SK-N-SH (cell line): ENCODE measurements around the gene VAMP5. TPM values are rescaled to one million over a fixed set of nuclear protein-coding genes. Genes with fewer than 3 reads are reported as not detected.

Experiments
- CTCF ChIA-PET: fragments of 300-600, 350-600 bp; formaldehyde crosslinking; extraction: SDS; loops from one replicate; lab custom pipeline; 2021; lab: Yijun Ruan, JAX
- POLR2A ChIA-PET: fragments of 350-600 bp; sonication (Branson Sonifier 250); formaldehyde crosslinking; extraction: SDS; loops from one replicate; lab custom pipeline; 2020; ENCODE audit warnings: antibody characterized with exemption, inconsistent platforms; lab: Yijun Ruan, JAX
- DNase-seq: peaks from one replicate; pipeline ENCODE4 v3.0.0; 2012
- H2AFZ ChIP-seq: fragments of 200-600 bp; sonication (generic); 2 replicates; pipeline ENCODE4 v1.8.1; 2016; ENCODE audit warnings: antibody characterized with exemption, mild to moderate bottlenecking, low read depth
- H3F3A ChIP-seq: fragments of 200-600 bp; sonication (generic); replicated peaks from 2 replicates; pipeline ENCODE3; 2016; ENCODE audit warnings: antibody characterized with exemption, mild to moderate bottlenecking; ENCODE audit not compliant: insufficient read depth
- H3K27ac ChIP-seq, 2 experiments: fragments of 200-500 bp in 1 of 2; fragments of 200-600 bp in 1 of 2; sonication (Bioruptor generic) in 1 of 2; sonication (generic), shearing (Covaris generic) in 1 of 2; 2 replicates each; pipeline versions ENCODE4 v1.5.1 to v1.6.1; 2014 to 2016; ENCODE audit warnings: low read depth in 2 of 2, inconsistent platforms in 1 of 2, low read length in 1 of 2, mild to moderate bottlenecking in 1 of 2, mixed read lengths in 1 of 2
- H3K27me3 ChIP-seq: fragments of 200-600 bp; sonication (generic), shearing (Covaris generic); 2 replicates; pipeline ENCODE4 v1.6.1; 2016; ENCODE audit warnings: mixed run types; ENCODE audit not compliant: insufficient read depth
- H3K36me3 ChIP-seq, 2 experiments: fragments of 200-500 bp in 1 of 2; fragments of 200-600 bp in 1 of 2; sonication (Bioruptor generic) in 1 of 2; sonication (generic) in 1 of 2; replicated peaks in 1 of 2; 2 replicates each; pipeline versions ENCODE3 to v1.5.1; 2014 to 2016; ENCODE audit warnings: low read length in 1 of 2, mild to moderate bottlenecking in 1 of 2; ENCODE audit not compliant: insufficient read depth in 2 of 2, control insufficient read depth in 1 of 2
- H3K4me1 ChIP-seq, 2 experiments: fragments of 200-500 bp in 1 of 2; fragments of 200-600 bp in 1 of 2; sonication (Bioruptor generic) in 1 of 2; sonication (generic), shearing (Covaris generic) in 1 of 2; 2 replicates each; pipeline versions ENCODE4 v1.5.1 to v1.6.1; 2014 to 2016; ENCODE audit warnings: low read depth in 1 of 2, low read length in 1 of 2, mixed run types in 1 of 2; ENCODE audit not compliant: insufficient read depth in 2 of 2, control insufficient read depth in 1 of 2
- H3K4me2 ChIP-seq: fragments of 200-600 bp; sonication (generic), shearing (Covaris generic); 2 replicates; pipeline ENCODE4 v1.6.1; 2017; ENCODE audit warnings: mixed run types
- H3K4me3 ChIP-seq, 2 experiments: fragments of 200-500 bp in 1 of 2; fragments of 200-600 bp in 1 of 2; sonication (Bioruptor generic) in 1 of 2; sonication (generic), shearing (Covaris generic) in 1 of 2; 2 replicates each; pipeline versions ENCODE4 v1.5.1 to v1.8.1; 2014 to 2016; ENCODE audit warnings: low read depth in 2 of 2, inconsistent platforms in 1 of 2, low read length in 1 of 2, mild to moderate bottlenecking in 1 of 2, mixed read lengths in 1 of 2, moderate library complexity in 1 of 2
- H3K79me2 ChIP-seq: fragments of 200-600 bp; sonication (generic); 2 replicates; pipeline ENCODE4 v1.8.1; 2017; ENCODE audit warnings: mild to moderate bottlenecking; ENCODE audit not compliant: insufficient read depth
- H3K9ac ChIP-seq: fragments of 200-600 bp; sonication (generic); 2 replicates; pipeline ENCODE4 v1.6.1; 2017; ENCODE audit warnings: mixed run types
- H3K9me2 ChIP-seq: fragments of 200-600 bp; sonication (generic); 2 replicates; pipeline ENCODE4 v1.6.1; 2017; ENCODE audit warnings: mixed run types
- H3K9me3 ChIP-seq: fragments of 200-600 bp; sonication (generic); 2 replicates; pipeline ENCODE4 v1.6.1; 2017; ENCODE audit warnings: mixed run types, mild to moderate bottlenecking, moderate library complexity
- H4K20me1 ChIP-seq: fragments of 200-600 bp; sonication (generic); 2 replicates; pipeline ENCODE4 v1.6.1; 2017; ENCODE audit warnings: mild to moderate bottlenecking, mixed run types; ENCODE audit not compliant: insufficient read depth
- CHD2 ChIP-seq: fragments of 150-350 bp; IDR thresholded peaks from 2 replicates; pipeline ENCODE4 v1.6.1; 2018; ENCODE audit warnings: low read length; ENCODE audit not compliant: partially characterized antibody
- CTCF ChIP-seq: fragments of 200-600 bp; sonication (generic); IDR thresholded peaks from 2 replicates; pipeline ENCODE4 v1.6.1; 2017; ENCODE audit warnings: antibody characterized with exemption, mild to moderate bottlenecking, moderate library complexity
- ELF1 ChIP-seq: IDR thresholded peaks from 2 replicates; pipeline ENCODE4 v1.4.0; 2012
- EP300 ChIP-seq, 2 experiments: IDR thresholded peaks; 2 replicates each; pipeline versions ENCODE4 v1.4.0 to v1.6.1; 2012; ENCODE audit warnings: borderline replicate concordance in 1 of 2, low read depth in 1 of 2, low read length in 1 of 2
- EZH2phosphoT487 ChIP-seq: fragments of 200-600 bp; sonication (generic); IDR thresholded peaks from 2 replicates; pipeline ENCODE4 v1.6.1; 2017; ENCODE audit warnings: low read depth, mixed run types, mild to moderate bottlenecking, antibody characterized with exemption, moderate library complexity, borderline replicate concordance
- FOSL2 ChIP-seq: IDR thresholded peaks from 2 replicates; pipeline ENCODE4 v1.4.0; 2012; ENCODE audit warnings: low read depth, mild to moderate bottlenecking, moderate library complexity, borderline replicate concordance
- FOXJ3 ChIP-seq: sonication (generic); formaldehyde crosslinking; IDR thresholded peaks from 2 replicates; pipeline ENCODE4 v1.5.1; 2020; ENCODE audit warnings: mild to moderate bottlenecking, missing genetic modification reagents
- FOXM1 ChIP-seq: IDR thresholded peaks from 2 replicates; pipeline ENCODE4 v1.4.0; 2012; ENCODE audit warnings: low read depth, mild to moderate bottlenecking
- GABPA ChIP-seq: IDR thresholded peaks from 2 replicates; pipeline ENCODE4 v1.4.0; 2012; ENCODE audit warnings: low read depth, mild to moderate bottlenecking
- GATA2 ChIP-seq: sonication (generic); formaldehyde crosslinking; IDR thresholded peaks from 2 replicates; pipeline ENCODE4 v1.5.0; 2020; ENCODE audit warnings: mild to moderate bottlenecking, missing genetic modification reagents
- IRF3 ChIP-seq: fragments of 150-350 bp; IDR thresholded peaks from 2 replicates; pipeline ENCODE4 v1.6.1; 2016; ENCODE audit warnings: mild to moderate bottlenecking, low read depth, low read length
- JUND ChIP-seq: IDR thresholded peaks from 2 replicates; pipeline ENCODE4 v1.4.0; 2012
- MEF2A ChIP-seq: IDR thresholded peaks from 2 replicates; pipeline ENCODE4 v1.4.0; 2012; ENCODE audit warnings: low read depth, borderline replicate concordance
- MXI1 ChIP-seq: IDR thresholded peaks from 2 replicates; pipeline ENCODE4 v1.6.1; 2012; ENCODE audit warnings: mild to moderate bottlenecking, low read depth, low read length, improper control_type of control experiment
- NFIC ChIP-seq: IDR thresholded peaks from 2 replicates; pipeline ENCODE4 v1.4.0; 2012; ENCODE audit warnings: borderline replicate concordance
- NRF1 ChIP-seq: IDR thresholded peaks from 2 replicates; pipeline ENCODE4 v1.6.1; 2012; ENCODE audit warnings: low read depth, mild to moderate bottlenecking, low read length
- PBX3 ChIP-seq: IDR thresholded peaks from 2 replicates; pipeline ENCODE4; 2012
- POLR2AphosphoS5 ChIP-seq: IDR thresholded peaks from 2 replicates; pipeline ENCODE4 v1.6.1; 2012; ENCODE audit warnings: low read depth, low read length
- RCOR1 ChIP-seq: fragments of 150-350 bp; IDR thresholded peaks from 2 replicates; pipeline ENCODE4 v1.6.1; 2017; ENCODE audit warnings: antibody characterized with exemption, low read length
- RFX5 ChIP-seq: IDR thresholded peaks from 2 replicates; pipeline ENCODE4 v1.6.1; 2012; ENCODE audit warnings: mild to moderate bottlenecking, improper control_type of control experiment, low read length
- RXRA ChIP-seq: IDR thresholded peaks from 2 replicates; pipeline ENCODE4 v1.4.0; 2012; ENCODE audit warnings: low read depth, mild to moderate bottlenecking, borderline replicate concordance
- SIN3A ChIP-seq: IDR thresholded peaks from 2 replicates; pipeline ENCODE4 v1.6.1; 2012; ENCODE audit warnings: low read depth, mild to moderate bottlenecking, low read length, moderate library complexity, borderline replicate concordance
- SMC3 ChIP-seq: IDR thresholded peaks from 2 replicates; pipeline ENCODE4 v1.6.1; 2012; ENCODE audit warnings: low read depth, low read length, improper control_type of control experiment
- TAF1 ChIP-seq: IDR thresholded peaks from 2 replicates; pipeline ENCODE4 v1.6.1; 2012; ENCODE audit warnings: low read depth, mild to moderate bottlenecking, low read length, moderate library complexity, borderline replicate concordance
- TEAD4 ChIP-seq: IDR thresholded peaks from 2 replicates; pipeline ENCODE4 v1.4.0; 2012; ENCODE audit warnings: mild to moderate bottlenecking, borderline replicate concordance; ENCODE audit not compliant: insufficient read depth
- YY1 ChIP-seq: IDR thresholded peaks from 2 replicates; pipeline ENCODE4 v1.4.0; 2012; ENCODE audit warnings: low read depth, mild to moderate bottlenecking
- WGBS: methylation state at CpG from one replicate; pipeline ENCODE4 v1.1.6; 2017; ENCODE audit warnings: low lambda C conversion rate; 5-methylcytosine and 5-hydroxymethylcytosine counted together
- polyA plus RNA-seq, 3 experiments: library from polyadenylated mRNA; depleted of rRNA; stranded (reverse); fragments of >200 nt; gene quantifications; 2 replicates each; pipeline ENCODE4 v1.2.3, GENCODE V29; 2012

Gene VAMP5
- polyA plus RNA-seq, 1 of the 3 experiments (the other 2 are of a cell fraction), result 12.0 TPM

GRCh38 chr2:85549095-85549494 lies 35.1 kb upstream of the VAMP5 start:
- Histone ChIP-seq H3K27me3 (no peaks in the 10 kb centered on the region), H3K4me2 (no peak overlapping the region), H3K27ac (peak overlapping the region; percentile 24 to 42; a peak in 3 of 4 replicates)

GRCh38 chr2:85549826-85550225 lies 34.4 kb upstream of the VAMP5 start:
- peaks cover 39% of the 10 kb centered on the region in 2 experiments for H3K36me3 ChIP-seq
- no peaks in the 10 kb centered on the region for H3K27me3 ChIP-seq
- DNase-seq, result no peak
- H3K4me3 ChIP-seq, result no peak overlapping the region
- H2AFZ ChIP-seq, result no peak overlapping the region
- H3K4me1 ChIP-seq, result peaks cover 0 to 13% of the 10 kb centered on the region in 2 experiments; a peak in 2 of 4 replicates
- no peaks in the 10 kb centered on the region for H3K9me2 ChIP-seq
- POLR2A ChIA-PET, result interaction anchor here (1.0 to 8.2 kb wide), 5 partner anchors 10 to 130 kb away, joined by 4 to 87 read pairs (median 14); partner anchors contain the start of genes GGCX, MAT2A and SH2D6
- H3F3A ChIP-seq, result peaks cover 57% of the 10 kb centered on the region
- no peaks in the 10 kb centered on the region for H3K79me2 ChIP-seq
- CTCF ChIA-PET, result interaction anchor here (0.7 to 16.6 kb wide), 8 partner anchors 10 to 250 kb away, joined by 3 to 364 read pairs (median 28); partner anchors contain the start of genes MAT2A, SH2D6 and TMEM150A
- whole genome bisulfite sequencing, result 25% methylated on average over 4 of the region's 4 CpGs
- H4K20me1 ChIP-seq, result peaks cover 11% of the 10 kb centered on the region
- peak overlapping the region; percentile 42 to 54 for H3K27ac ChIP-seq
- no peaks in the 10 kb centered on the region for H3K9me3 ChIP-seq
- no peak overlapping the region for H3K9ac ChIP-seq
- H3K4me2 ChIP-seq, result no peak overlapping the region
- TF ChIP-seq GABPA (no peak), IRF3 (no peak), PBX3 (peak; percentile 58), YY1 (no peak), FOXM1 (no peak), NFIC (0 out of 2 replicates have a peak, but pooled peaks have one; percentile 5), RXRA (peak; percentile 20; the same call in 1 of the 2 replicates), RFX5 (no peak), SIN3A (no peak), EZH2phosphoT487 (no peak), RCOR1 (no peak), FOSL2 (peak; percentile 48; the same call in 1 of the 2 replicates), ELF1 (0 out of 2 replicates have a peak, but pooled peaks have one; percentile 14), JUND (peak; percentile 43), GATA2 (CRISPR knock-in tag) (no peak), EP300 (IDR thresholded peaks at IDR 0.05; ENCODE audit: borderline replicate concordance in 1 of 2, low read depth in 1 of 2, low read length in 1 of 2) (peak in 1 of 2 experiments; percentile 43; a peak in 1 of 4 replicates), SMC3 (no peak), MXI1 (no peak), POLR2AphosphoS5 (no peak; the same call in 1 of the 2 replicates), TAF1 (no peak), CTCF (no peak)

More at GRCh38 chr2:85549095-85549494, 35.1 kb upstream of the VAMP5 start:
- TF ChIP-seq CHD2, result no peak
- TF ChIP-seq FOXJ3 (CRISPR knock-in tag), result no peak
- TF ChIP-seq MEF2A, result no peak
- TF ChIP-seq YY1, result no peak
- no peak for TF ChIP-seq TEAD4
- no peak for TF ChIP-seq RCOR1
- TF ChIP-seq NRF1, result no peak
- TF ChIP-seq EZH2phosphoT487, result no peak
- no peak for TF ChIP-seq FOSL2
- no peak for TF ChIP-seq JUND
- no peak for TF ChIP-seq POLR2AphosphoS5
- TF ChIP-seq ELF1, result no peak
- Histone ChIP-seq H3K9me2 (no peaks in the 10 kb centered on the region), H3K9ac (no peak overlapping the region), H3F3A (peaks cover 64% of the 10 kb centered on the region), H3K79me2 (no peaks in the 10 kb centered on the region), H3K4me3 (no peak overlapping the region), H3K36me3 (peaks cover 45 to 47% of the 10 kb centered on the region in 2 experiments), H4K20me1 (peaks cover 18% of the 10 kb centered on the region), H3K9me3 (no peaks in the 10 kb centered on the region), H3K4me1 (peaks cover 0 to 13% of the 10 kb centered on the region in 2 experiments; a peak in 2 of 4 replicates), H2AFZ (no peak overlapping the region)
- no peak for DNase-seq
- WGBS, result 93% methylated on average over 10 of the region's 10 CpGs
- ChIA-PET CTCF (interaction anchor here (0.6 to 16.6 kb wide), 9 partner anchors 10 to 248 kb away, joined by 3 to 364 read pairs (median 4); partner anchors contain the start of genes MAT2A and SH2D6), POLR2A (interaction anchor here (0.8 to 8.2 kb wide), 7 partner anchors 8 to 129 kb away, joined by 3 to 87 read pairs (median 10); partner anchors contain the start of genes GGCX, MAT2A and SH2D6)
